ENCODE measurements around the gene TSPAN14. TPM values are rescaled to one million over a fixed set of nuclear protein-coding genes. Genes with fewer than 3 reads are reported as not detected.

Gene TSPAN14
- total RNA-seq, 1 experiment from 2014 or later, result 46.8 TPM

DNA sequence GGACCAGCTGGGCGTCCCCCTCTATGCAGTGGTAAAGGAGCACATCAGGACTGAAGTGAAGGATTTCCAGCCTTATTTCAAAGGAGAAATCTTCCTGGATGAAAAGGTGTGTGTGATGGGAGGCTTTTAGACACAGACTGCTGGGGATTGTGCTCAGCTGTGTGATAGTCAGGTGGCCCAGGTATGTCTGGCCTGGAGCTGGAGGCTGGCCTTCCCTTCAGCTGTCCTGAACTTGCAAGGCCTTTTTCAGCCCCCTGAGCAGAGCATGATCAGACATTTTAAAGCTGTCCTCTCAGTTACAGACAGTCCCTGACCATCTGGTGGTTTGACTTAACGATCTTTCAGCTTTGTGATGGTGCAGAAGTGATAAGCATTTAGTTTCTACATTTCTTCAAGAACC, 28.2 kb upstream of the TSPAN14 start:
- H3T11ph ChIP-seq (ENCODE audit: low read length), result no peak overlapping the region
- TF ChIP-seq, protein P1, sequence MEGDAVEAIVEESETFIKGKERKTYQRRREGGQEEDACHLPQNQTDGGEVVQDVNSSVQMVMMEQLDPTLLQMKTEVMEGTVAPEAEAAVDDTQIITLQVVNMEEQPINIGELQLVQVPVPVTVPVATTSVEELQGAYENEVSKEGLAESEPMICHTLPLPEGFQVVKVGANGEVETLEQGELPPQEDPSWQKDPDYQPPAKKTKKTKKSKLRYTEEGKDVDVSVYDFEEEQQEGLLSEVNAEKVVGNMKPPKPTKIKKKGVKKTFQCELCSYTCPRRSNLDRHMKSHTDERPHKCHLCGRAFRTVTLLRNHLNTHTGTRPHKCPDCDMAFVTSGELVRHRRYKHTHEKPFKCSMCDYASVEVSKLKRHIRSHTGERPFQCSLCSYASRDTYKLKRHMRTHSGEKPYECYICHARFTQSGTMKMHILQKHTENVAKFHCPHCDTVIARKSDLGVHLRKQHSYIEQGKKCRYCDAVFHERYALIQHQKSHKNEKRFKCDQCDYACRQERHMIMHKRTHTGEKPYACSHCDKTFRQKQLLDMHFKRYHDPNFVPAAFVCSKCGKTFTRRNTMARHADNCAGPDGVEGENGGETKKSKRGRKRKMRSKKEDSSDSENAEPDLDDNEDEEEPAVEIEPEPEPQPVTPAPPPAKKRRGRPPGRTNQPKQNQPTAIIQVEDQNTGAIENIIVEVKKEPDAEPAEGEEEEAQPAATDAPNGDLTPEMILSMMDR (conservative IDR thresholded peaks at IDR 0.05), result no peak
- H2BK5ac ChIP-seq (ENCODE audit: insufficient read length, low read length), result no peak overlapping the region
- H3K27me3 ChIP-seq (ENCODE audit: insufficient read depth, low read length), result no peaks in the 10 kb centered on the region
- H3K36me3 Mint-ChIP-seq (ENCODE audit: insufficient read depth in 1 of 3, low read depth in 3 of 3), result peaks cover 26 to 76% (median 66%) of the 10 kb centered on the region in 3 experiments; a peak in 6 of 7 replicates
- H3K23me2 ChIP-seq (ENCODE audit: insufficient read length, low read depth, low read length, poor library complexity, severe bottlenecking), result no peaks in the 10 kb centered on the region
- WGBS (ENCODE audit: extremely low coverage, insufficient read length, low lambda C conversion rate), result no CpG with 5 or more reads among the region's 2 CpGs
- no peak overlapping the region for H3K27ac ChIP-seq (ENCODE audit: insufficient read length, low read depth, low read length)
- H3K23ac ChIP-seq (ENCODE audit: insufficient read length, low read depth, low read length), result no peak overlapping the region
- H3K4me2 ChIP-seq (ENCODE audit: insufficient read depth, insufficient read length, low read length), result no peak overlapping the region
- no peak overlapping the region for H3K56ac ChIP-seq (ENCODE audit: insufficient read length, low read depth, low read length)
- H2BK15ac ChIP-seq (ENCODE audit: low read depth, low read length), result no peak overlapping the region
- no peak overlapping the region for H3K18ac ChIP-seq (ENCODE audit: insufficient read length, low read depth, low read length)
- H3K79me1 ChIP-seq (ENCODE audit: insufficient read depth, low read depth, low read length, poor library complexity, severe bottlenecking), result no peaks in the 10 kb centered on the region
- H2BK20ac ChIP-seq (ENCODE audit: low read depth, low read length, poor library complexity, severe bottlenecking), result no peak overlapping the region
- no peak overlapping the region for H2BK120ac ChIP-seq (ENCODE audit: low read depth, low read length, poor library complexity, severe bottlenecking)
- no peaks in the 10 kb centered on the region for H3K79me2 ChIP-seq (ENCODE audit: insufficient read depth, low read length)
- H4K20me1 ChIP-seq (ENCODE audit: control insufficient read depth, insufficient read depth, insufficient read length), result no peaks in the 10 kb centered on the region
- no peak overlapping the region for H4K91ac ChIP-seq (ENCODE audit: insufficient read length, low read depth, low read length)
- H3K14ac ChIP-seq (ENCODE audit: insufficient read depth, low read length), result no peak overlapping the region
- no peak overlapping the region for H3K9ac ChIP-seq (ENCODE audit: extremely low read depth, insufficient read length, low read length)
- no peaks in the 10 kb centered on the region for H3K4me1 ChIP-seq (ENCODE audit: insufficient read depth, low read length)
- no peak overlapping the region for H3K4me3 Mint-ChIP-seq
- no peak overlapping the region for H4K5ac ChIP-seq (ENCODE audit: insufficient read length, low read depth, low read length)
- no peaks in the 10 kb centered on the region for H3K27me3 Mint-ChIP-seq (ENCODE audit: low read depth)
- H3K4ac ChIP-seq (ENCODE audit: low read depth, low read length), result no peak overlapping the region
- H3K9me3 Mint-ChIP-seq, result no peaks in the 10 kb centered on the region; a peak in 1 of 5 replicates
- DNase-seq, result no peak
- no peak overlapping the region for H3K27ac Mint-ChIP-seq
- no peak overlapping the region for H2AK5ac ChIP-seq (ENCODE audit: insufficient read length, low read length)
- H2AFZ ChIP-seq (ENCODE audit: low read length), result no peak overlapping the region
- H4K8ac ChIP-seq (replicated peaks; ENCODE audit: insufficient read length, low read depth, low read length), result no peak overlapping the region
- H3K9me3 ChIP-seq (ENCODE audit: control insufficient read depth, low read depth, low read length), result no peaks in the 10 kb centered on the region
- no peaks in the 10 kb centered on the region for H3K4me1 Mint-ChIP-seq
- H2BK12ac ChIP-seq (ENCODE audit: insufficient read length, low read depth, low read length), result no peak overlapping the region
